Uterus (tissue), 4 donors: ENCODE results near the gene ETV4. TPM values are rescaled to one million over a fixed set of nuclear protein-coding genes. Genes with fewer than 3 reads are reported as not detected.

Experiments used
- DNase-seq, 2 donors: peaks; one replicate each; pipeline ENCODE4 v3.0.0-alpha.2; 2019 to 2020
- H3K27ac ChIP-seq, 2 donors: fragments of 200-600 bp; sonication (generic); 1 replicate in 1 of 2; 2 replicates in 1 of 2; pipeline ENCODE4 v1.5.1; 2016 to 2018
- H3K27me3 ChIP-seq, 2 donors: fragments of 200-600 bp; sonication (generic); one replicate each; pipeline ENCODE4 v1.5.1; 2018 to 2019; ENCODE audit warnings: control low read depth in 1 of 2
- H3K36me3 ChIP-seq, 2 donors: fragments of 200-600 bp; sonication (generic); one replicate each; pipeline ENCODE4 v1.5.1; 2019; ENCODE audit warnings: control low read depth in 1 of 2
- H3K4me1 ChIP-seq, 2 donors: fragments of 200-600 bp; sonication (generic); one replicate each; pipeline ENCODE4 v1.5.1; 2018 to 2019; ENCODE audit warnings: control low read depth in 1 of 2
- H3K4me3 ChIP-seq, 2 donors: fragments of 200-600 bp; sonication (generic); 1 replicate in 1 of 2; 2 replicates in 1 of 2; pipeline ENCODE4 v1.5.1; 2018 to 2019; ENCODE audit warnings: mild to moderate bottlenecking in 1 of 2
- H3K9me3 ChIP-seq, 2 donors: fragments of 200-600 bp; sonication (generic); one replicate each; pipeline ENCODE4 v1.5.1; 2019; ENCODE audit warnings: control low read depth in 1 of 2
- CTCF ChIP-seq, 4 experiments: fragments of 200-600 bp in 2 of 4; fragments of 450-650 bp in 2 of 4; sonication (generic) in 2 of 4; IDR thresholded peaks; one replicate each; pipeline ENCODE4 v1.5.1; 2016 to 2019; ENCODE audit warnings: antibody characterized with exemption in 4 of 4, mild to moderate bottlenecking in 2 of 4, moderate library complexity in 1 of 4
- POLR2A ChIP-seq, 2 donors: fragments of 450-650 bp; IDR thresholded peaks; one replicate each; pipeline ENCODE4 v1.6.1; 2016; ENCODE audit warnings: antibody characterized with exemption in 2 of 2, mild to moderate bottlenecking in 1 of 2, moderate library complexity in 1 of 2
- intact Hi-C: fragments of 100-400 bp; cut with DNase I; formaldehyde crosslinking; loops from one replicate; pipeline ENCODE4 v1.15.1; 2023; ENCODE audit warnings: low total_unique reads
- total RNA-seq, 4 donors: library from RNA; depleted of rRNA in 3 of 4; stranded (reverse); fragments of >200 nt in 3 of 4; gene quantifications; one replicate each; pipeline versions ENCODE4 v1.1.0 to v1.2.4, GENCODE V29; 2014 to 2023
- donor health status: DM: yes; HTN: yes; CAD: no.

ETV4 gene
- total RNA-seq, 4 donors from 2014 or later, result 0.51 to 2.8 (median 2.1) TPM; not detected in 1

- DNase-seq, result no peak
- no peaks in the 10 kb centered on the region for H3K9me3 ChIP-seq
- no peak for TF ChIP-seq POLR2A (IDR thresholded peaks at IDR 0.05)
- TF ChIP-seq CTCF (IDR thresholded peaks at IDR 0.05), result no peak
- peaks cover 0 to 11% of the 10 kb centered on the region in 2 donors for H3K4me1 ChIP-seq
- H3K4me3 ChIP-seq, result no peak overlapping the region
- no peaks in the 10 kb centered on the region for H3K36me3 ChIP-seq
- intact Hi-C loops, result no loop called here
- no peaks in the 10 kb centered on the region for H3K27me3 ChIP-seq
- H3K27ac ChIP-seq, result peak overlapping the region in 1 of 2 donors; percentile 14
Observed at GRCh38 chr17:43531082-43531378, 15.1 kb downstream of the ETV4 start.

GRCh38 chr17:43530288-43531081 lies 15.7 kb downstream of the ETV4 start:
- intact Hi-C loops, result no loop called here
- DNase-seq, result peak; percentile 73 to 74
- peak overlapping the region in 1 of 2 donors; percentile 2 for H3K4me3 ChIP-seq
- TF ChIP-seq CTCF (IDR thresholded peaks at IDR 0.05), result peak in 1 of 4 experiments; percentile 3
- TF ChIP-seq POLR2A (IDR thresholded peaks at IDR 0.05), result no peak
- H3K27ac ChIP-seq, result peak overlapping the region; percentile 14 to 21
- H3K9me3 ChIP-seq, result no peaks in the 10 kb centered on the region
- H3K36me3 ChIP-seq, result no peaks in the 10 kb centered on the region
- H3K4me1 ChIP-seq, result peaks cover 0 to 11% of the 10 kb centered on the region in 2 donors
- no peaks in the 10 kb centered on the region for H3K27me3 ChIP-seq

- H3K4me1 ChIP-seq, result peaks cover 0 to 11% of the 10 kb centered on the region in 2 donors
- intact Hi-C loops, result no loop called here
- no peaks in the 10 kb centered on the region for H3K36me3 ChIP-seq
- no peak for TF ChIP-seq CTCF (IDR thresholded peaks at IDR 0.05)
- no peak for TF ChIP-seq POLR2A (IDR thresholded peaks at IDR 0.05)
- no peak for DNase-seq
- peak overlapping the region in 1 of 2 donors; percentile 14 for H3K27ac ChIP-seq
- H3K27me3 ChIP-seq, result no peaks in the 10 kb centered on the region
- no peak overlapping the region for H3K4me3 ChIP-seq
- H3K9me3 ChIP-seq, result no peaks in the 10 kb centered on the region
Observed at GRCh38 chr17:43529947-43530287, 16.2 kb downstream of the ETV4 start.

GRCh38 chr17:43528988-43529814 lies 16.9 kb downstream of the ETV4 start:
- DNase-seq, result no peak
- TF ChIP-seq POLR2A (IDR thresholded peaks at IDR 0.05) (no peak), CTCF (IDR thresholded peaks at IDR 0.05) (no peak)
- H3K4me3 ChIP-seq, result no peak overlapping the region
- intact Hi-C loops, result no loop called here
- no peaks in the 10 kb centered on the region for H3K9me3 ChIP-seq
- H3K4me1 ChIP-seq, result peaks cover 0 to 11% of the 10 kb centered on the region in 2 donors
- H3K36me3 ChIP-seq, result no peaks in the 10 kb centered on the region
- no peak overlapping the region for H3K27ac ChIP-seq
- H3K27me3 ChIP-seq, result no peaks in the 10 kb centered on the region
